GM12891 (cell line): ENCODE data around the gene ARAF.

Experiments used
- PAX5 ChIP-seq: IDR thresholded peaks from 2 replicates; pipeline ENCODE4 v1.6.1; 2011; ENCODE audit warnings: low read length, moderate library complexity, mild to moderate bottlenecking; ENCODE audit not compliant: insufficient read depth, severe bottlenecking
- POLR2A ChIP-seq: IDR thresholded peaks from 2 replicates; pipeline ENCODE4 v1.6.1; 2011; ENCODE audit warnings: low read depth, low read length, control low read depth
- POLR2AphosphoS5 ChIP-seq: IDR thresholded peaks from 2 replicates; pipeline ENCODE4 v1.6.1; 2011; ENCODE audit warnings: low read depth, low read length, control low read depth
- POU2F2 ChIP-seq: IDR thresholded peaks from 2 replicates; pipeline ENCODE4 v1.6.1; 2011; ENCODE audit warnings: low read depth, mild to moderate bottlenecking, control low read depth, low read length, moderate library complexity
- SPI1 ChIP-seq: IDR thresholded peaks from 2 replicates; pipeline ENCODE4 v1.6.1; 2011; ENCODE audit warnings: low read depth, low read length, control low read depth
- TAF1 ChIP-seq: IDR thresholded peaks from 2 replicates; pipeline ENCODE4 v1.6.1; 2011; ENCODE audit warnings: low read depth, low read length, control low read depth

- TF ChIP-seq POLR2A (no peak), POLR2AphosphoS5 (no peak), TAF1 (no peak), SPI1 (no peak), POU2F2 (no peak), PAX5 (no peak)
Observed at GRCh38 chrX:47620303-47620685, 59.3 kb downstream of the ARAF start.
